Measurements from ENCODE around the gene NEURL3.
"Not testable (repeated sequence)": the region's sequence is repeated elsewhere in the genome, so short reads cannot be mapped to it uniquely, and the experiment has no call there.

The NEURL3 gene

DNA sequence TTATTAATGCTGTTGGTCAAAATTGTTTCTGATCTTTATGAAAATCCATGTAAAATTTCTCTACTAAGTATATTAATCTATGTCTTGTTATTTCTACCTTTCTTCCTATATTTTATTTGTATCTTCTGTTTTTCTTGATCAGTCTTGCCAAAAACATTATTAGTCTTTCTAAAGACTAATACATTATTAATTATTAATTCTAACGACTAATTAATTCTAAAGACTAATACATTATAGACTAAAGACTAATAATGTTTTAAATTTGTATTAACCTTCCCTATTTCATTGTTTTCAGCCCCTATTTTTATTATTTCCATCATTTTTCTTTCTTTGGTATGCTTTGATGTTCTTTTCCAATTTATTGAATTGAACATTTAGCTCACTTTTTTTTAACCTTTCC is 27.7 kb downstream of the NEURL3 start:
- no peak for DNase-seq

DNA sequence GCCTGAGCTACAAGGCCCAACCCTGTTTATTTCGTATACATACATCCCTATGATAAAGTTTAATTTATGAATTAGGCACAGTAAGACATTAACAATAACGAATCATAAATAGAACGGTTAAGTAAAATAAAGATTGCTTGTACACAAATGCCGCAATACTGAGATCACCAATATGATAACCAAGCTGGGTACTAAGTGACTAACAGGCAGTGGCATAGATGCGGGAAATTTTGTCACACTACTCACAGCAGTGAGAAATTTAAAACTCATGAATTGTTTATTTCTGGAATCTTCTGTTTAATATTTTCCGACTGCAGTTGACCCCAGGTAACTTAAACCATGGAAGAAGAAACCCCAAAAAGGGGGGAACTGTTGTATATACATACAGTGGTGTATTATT is 33.4 kb downstream of the NEURL3 start:
- DNase-seq = no peak

DNA sequence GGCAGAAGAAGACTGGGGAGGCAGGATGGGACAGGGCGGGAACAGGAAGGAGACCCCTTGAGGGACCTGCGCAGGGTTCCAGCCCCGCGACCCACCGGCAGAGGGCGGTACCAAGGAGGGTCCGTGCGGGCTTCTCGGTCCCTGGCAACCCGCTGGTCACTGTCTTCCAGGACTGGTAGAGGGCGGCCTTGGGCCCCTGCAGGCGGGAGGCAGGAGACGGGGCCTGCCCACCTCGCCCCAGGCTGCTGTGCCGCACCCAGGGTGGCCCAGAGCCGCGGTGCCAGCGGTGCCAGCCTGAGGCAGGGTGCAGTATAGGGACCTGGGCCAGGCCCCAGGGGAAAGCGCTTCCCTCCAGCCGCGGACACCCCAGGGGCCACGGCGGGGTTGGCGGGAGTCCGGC is 34.5 kb downstream of the NEURL3 start:
- DNase-seq = peak; percentile 71

DNA sequence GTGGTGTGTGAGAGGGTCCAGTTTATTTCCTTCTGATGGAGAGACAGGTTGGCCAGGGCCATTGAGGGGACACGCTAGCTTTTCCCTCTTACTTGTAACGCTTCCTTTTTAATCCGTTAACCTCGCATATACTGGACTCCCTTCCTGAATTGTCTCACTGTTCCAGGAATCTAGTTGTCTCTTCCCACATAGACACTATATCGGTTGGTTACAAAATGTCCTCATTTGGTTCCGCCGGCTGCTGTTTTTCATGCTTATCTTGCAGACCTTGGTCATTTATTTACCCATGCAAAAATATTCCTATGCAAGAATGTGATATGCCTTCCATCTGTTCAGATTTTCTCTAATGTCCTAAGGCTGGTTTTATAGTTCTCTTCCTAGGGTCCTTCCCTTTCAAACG is 35.0 kb downstream of the NEURL3 start:
- DNase-seq = no peak

DNA sequence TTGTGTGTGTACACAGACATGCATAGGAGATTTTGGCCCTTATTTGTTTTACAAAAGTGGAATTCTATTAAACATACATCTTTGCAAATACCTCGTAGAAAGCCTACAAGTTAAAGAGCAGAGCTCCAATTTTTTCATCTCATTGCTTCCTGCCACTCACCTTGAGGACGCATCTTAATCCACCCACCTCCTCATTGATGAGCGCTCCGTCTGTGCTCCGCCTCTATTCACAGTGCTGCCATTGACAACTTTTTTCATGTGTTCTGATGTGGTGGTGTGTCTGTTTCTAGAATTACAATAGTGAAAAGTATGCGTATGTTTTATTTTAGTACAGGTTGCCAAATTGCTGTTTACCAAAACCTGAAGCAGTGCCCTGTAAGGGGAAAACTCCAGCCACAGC is 36.3 kb downstream of the NEURL3 start:
- DNase-seq = no peak

DNA sequence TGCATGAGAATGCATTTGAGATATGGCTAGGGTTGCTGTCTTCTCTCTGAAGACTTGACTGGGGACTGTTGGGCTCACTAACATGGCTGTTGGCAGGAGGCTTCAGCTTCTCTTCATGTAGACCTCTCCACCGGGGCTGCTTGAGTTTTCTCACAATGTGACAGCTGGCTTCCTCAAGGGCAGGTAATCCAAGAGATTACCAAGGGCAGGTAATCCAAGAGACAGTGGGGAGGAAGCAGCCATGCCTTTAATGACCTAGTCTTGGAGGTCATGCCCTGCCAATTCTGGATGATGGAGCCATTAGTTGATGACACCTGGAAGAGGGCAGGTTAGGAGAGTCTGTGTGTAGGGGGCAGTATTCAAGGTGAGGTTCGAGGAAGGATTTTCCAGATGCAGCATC is 40.5 kb downstream of the NEURL3 start:
- DNase-seq = no peak

DNA sequence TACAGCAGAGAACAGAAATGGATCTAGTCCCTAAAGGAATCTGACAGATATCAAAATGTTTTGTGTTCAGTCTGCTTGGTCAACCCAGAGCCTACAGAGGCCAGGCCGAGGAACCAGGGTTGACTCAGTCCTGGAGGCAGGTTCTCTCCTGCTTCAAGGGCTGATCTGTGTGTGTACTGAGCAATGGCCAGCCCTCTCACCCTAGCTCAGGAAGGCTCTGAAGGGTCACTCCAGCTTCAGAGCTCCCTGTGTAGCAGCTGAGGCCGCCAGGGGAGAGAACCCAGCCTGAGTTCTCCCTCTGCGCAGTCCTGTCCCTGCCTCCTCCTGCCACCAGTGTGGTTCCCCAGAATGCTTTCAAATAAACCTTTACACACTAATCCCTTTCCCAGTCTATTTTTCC is 41.1 kb downstream of the NEURL3 start:
- DNase-seq = no peak

DNA sequence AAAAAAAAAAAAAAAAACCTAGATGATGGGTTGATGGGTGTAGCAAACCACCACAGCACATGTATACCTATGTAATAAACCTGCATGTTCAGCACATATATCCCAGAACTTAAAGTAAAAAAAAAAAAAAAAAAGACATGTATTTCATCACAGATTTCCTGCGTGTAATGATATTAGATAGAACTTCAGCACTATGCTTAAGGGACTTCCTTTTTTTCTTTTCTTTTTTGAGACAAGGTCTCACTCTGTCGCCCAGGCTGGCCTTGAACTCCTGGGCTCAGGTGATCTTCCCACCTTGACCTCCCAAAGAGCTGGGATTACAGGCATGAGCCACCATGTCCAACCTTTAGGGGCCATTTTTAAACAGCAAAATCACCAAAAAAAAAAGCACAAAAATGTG is 42.0 kb downstream of the NEURL3 start:
- DNase-seq = no peak

DNA sequence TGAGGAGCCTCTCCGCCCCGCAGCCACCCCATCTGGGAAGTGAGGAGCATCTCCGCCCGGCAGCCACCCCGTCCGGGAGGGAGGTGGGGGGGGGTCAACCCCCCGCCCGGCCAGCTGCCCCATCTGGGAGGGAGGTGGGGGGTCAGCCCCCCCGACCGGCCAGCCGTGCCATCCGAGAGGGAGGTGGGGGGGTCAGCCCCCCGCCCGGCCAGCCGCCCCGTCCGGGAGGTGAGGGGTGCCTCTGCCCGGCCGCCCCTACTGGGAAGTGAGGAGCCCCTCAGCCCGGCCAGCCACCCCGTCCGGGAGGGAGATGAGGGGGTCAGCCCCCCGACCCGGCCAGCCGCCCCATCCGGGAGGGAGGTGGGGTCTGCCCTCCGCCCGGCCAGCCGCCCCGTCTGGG is 43.5 kb downstream of the NEURL3 start:
- not testable (repeated sequence) for DNase-seq

DNA sequence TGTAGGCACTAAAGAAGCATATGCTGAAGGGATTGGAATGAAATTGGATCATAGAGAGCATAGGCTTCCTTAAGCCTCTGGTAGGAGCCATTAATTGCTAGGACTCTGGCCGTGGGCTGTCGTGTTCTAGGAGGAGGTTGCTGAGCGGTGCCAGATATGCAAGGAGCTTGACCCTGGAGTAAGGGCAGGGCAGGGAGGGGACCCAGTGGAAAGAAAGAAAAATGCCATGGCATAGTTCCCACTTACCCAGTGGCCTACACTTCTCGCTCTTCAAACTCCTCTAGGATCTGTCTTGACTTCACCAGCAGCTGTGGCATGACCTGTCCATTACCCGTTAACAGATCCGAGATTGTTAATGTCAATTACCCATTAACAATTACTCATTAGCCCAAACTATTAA is 53.1 kb downstream of the NEURL3 start:
- DNase-seq = no peak

DNA sequence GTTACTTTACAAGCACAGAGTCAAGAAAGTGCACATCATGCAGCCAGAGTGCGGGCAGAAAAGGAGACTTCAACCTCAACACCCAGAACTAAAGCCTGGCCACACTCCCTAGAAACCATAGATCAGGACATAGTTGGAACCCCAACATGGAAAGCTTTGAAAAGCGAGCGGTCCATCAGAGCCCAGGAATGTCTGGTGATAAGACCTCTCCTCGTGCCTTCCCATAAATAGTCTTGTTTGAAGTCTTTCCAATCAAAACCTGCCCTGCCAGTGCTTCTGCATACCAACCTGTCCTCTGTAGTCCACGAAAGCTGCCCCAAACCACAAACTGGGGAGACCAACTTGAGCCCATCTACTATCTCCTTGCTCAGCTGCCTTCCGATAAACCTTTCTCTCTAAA is 55.5 kb downstream of the NEURL3 start:
- no peak for DNase-seq

DNA sequence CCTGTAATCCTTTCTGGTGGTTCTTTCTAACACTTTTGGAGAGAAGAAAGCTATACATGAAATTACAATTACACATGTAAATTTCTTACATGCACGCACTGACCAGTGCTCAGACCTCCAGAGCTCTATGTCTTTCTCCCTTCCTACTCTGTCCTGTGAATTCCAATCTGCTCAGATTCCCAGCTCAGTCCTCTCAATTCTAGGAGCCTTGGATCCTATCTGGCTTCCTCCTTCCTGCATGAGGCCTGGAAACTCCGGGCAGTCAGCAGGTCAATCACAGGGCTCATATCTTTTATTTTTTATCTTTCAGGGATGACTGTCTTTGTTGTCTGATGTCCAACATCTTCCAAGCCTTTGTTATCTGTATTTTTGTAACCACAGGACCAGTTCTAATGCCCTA is 56.0 kb downstream of the NEURL3 start:
- no peak for DNase-seq

DNA sequence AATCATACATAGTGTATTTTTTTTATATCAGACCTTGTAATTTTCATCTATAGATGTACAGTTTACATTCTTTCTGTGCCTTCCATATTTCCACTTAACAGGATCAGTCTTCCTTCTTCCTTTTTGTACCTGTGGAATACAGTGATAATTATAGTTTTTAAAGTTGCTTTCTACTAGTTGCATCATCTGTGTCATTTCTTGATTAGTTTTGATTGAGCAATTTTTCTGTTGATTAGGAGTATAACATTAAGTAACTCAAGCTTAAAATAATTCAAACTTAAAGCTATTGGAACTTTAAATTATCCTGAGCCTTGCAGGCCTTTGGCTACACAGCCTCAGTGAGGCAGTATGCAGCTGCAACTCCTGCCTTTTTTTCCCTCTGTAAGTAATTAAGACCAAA is 57.4 kb downstream of the NEURL3 start:
- DNase-seq = no peak

All from activated CD4-positive, alpha-beta T cell treated with anti-CD3 and anti-CD28 coated beads for 48 hours (primary cell).